Keratinocyte (primary cell): ENCODE data around the gene TRIL.

Source experiments
- CTCF ChIP-seq, 3 experiments: IDR thresholded peaks in 1 of 3; conservative IDR thresholded peaks in 1 of 3; optimal IDR thresholded peaks in 1 of 3; 2 replicates in 2 of 3; 3 replicates in 1 of 3; pipeline versions ENCODE3 to v1.5.1; 2011; ENCODE audit warnings: low read length in 3 of 3, mild to moderate bottlenecking in 3 of 3, moderate library complexity in 2 of 3, control low read depth in 1 of 3, inconsistent platforms in 1 of 3; ENCODE audit not compliant: insufficient read depth in 2 of 3; ENCODE audit errors: extremely low read depth in 1 of 3
- EZH2 ChIP-seq: IDR thresholded peaks from one replicate; pipeline ENCODE4 v1.6.1; 2012; ENCODE audit warnings: inconsistent platforms, mild to moderate bottlenecking, low read length, moderate library complexity

- TF ChIP-seq CTCF (optimal IDR thresholded peaks at IDR 0.05 in 1 of 3, IDR thresholded peaks at IDR 0.05 in 1 of 3, conservative IDR thresholded peaks at IDR 0.05 in 1 of 3; ENCODE audit: extremely low read depth in 1 of 3, insufficient read depth in 2 of 3, low read length in 3 of 3): no peak
- no peak for TF ChIP-seq EZH2
Measured at GRCh38 chr7:28992798-28993197, 34.7 kb upstream of the TRIL start.
